Hindlimb muscle (tissue), 1 donor: Measurements from ENCODE around the gene PDZD11. TPM values are rescaled to one million over a fixed set of nuclear protein-coding genes. Genes with fewer than 3 reads are reported as not detected.
"Not testable (repeated sequence)": the region's sequence is repeated elsewhere in the genome, so short reads cannot be mapped to it uniquely, and the experiment has no call there.

Experiments
- DNase-seq: peaks from one replicate; pipeline ENCODE4 v3.0.0-alpha.2; 2013
- polyA plus RNA-seq: library from polyadenylated mRNA; unstranded; fragments of 120-200 nt; gene quantifications from one replicate; pipeline ENCODE4 v1.2.1, GENCODE V29; 2013; ENCODE audit not compliant: insufficient read length

Gene PDZD11, protein sequence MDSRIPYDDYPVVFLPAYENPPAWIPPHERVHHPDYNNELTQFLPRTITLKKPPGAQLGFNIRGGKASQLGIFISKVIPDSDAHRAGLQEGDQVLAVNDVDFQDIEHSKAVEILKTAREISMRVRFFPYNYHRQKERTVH
- polyA plus RNA-seq = 32.5 TPM

DNA sequence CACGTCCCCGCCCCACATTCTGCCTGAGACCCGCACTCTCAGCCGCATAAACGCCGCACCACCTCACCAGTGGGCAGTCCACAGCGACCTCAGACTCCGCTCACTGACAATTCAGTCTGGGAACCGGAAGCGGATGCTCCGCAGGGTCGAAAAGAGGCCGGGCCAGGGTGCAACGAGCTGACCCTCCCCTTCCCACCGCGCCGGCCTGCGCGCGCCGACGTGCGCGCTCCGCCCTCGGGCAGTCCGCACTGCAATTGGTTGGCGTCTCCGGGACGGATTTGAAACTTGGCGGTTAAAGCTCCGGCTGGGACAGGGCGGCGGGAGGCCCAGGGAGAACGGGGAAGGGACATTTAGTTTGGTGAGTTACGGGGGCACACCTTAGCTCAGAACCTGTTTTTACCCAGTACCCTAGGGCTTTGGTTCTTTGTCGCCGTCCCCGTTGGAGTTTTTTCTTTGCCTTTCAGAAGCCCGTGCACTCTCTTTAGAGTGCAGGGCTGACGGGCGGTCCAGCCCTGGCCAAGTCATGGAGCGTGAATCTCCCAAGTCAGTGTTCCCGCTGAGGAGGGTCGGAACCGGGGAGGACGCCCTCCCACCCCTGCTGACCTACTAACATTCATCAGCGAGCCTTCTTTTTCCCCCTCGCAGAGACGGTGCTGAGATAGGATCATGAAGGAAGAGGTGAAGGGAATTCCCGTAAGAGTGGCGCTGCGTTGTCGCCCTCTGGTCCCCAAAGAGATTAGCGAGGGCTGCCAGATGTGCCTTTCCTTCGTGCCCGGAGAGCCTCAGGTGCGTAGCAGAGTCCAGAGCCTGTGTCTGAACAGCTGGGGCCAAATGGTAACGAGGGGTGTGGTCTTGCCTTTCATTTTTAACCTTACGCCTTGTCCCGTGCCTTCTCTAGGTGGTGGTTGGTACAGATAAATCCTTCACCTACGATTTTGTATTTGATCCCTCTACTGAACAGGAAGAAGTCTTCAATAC is at the start of gene PDZD11, which contains the start of gene KIF4A:
Gene PDZD11 (minus strand): TSS at position 135 of the 978 bp plus-strand sequence. CDS start 586 bp downstream, outside the sequence.
Gene KIF4A (plus strand): TSS at position 312 of the 978 bp plus-strand sequence. CDS start 355 bp downstream, at position 667.
- DNase-seq = peak; percentile 89

DNA sequence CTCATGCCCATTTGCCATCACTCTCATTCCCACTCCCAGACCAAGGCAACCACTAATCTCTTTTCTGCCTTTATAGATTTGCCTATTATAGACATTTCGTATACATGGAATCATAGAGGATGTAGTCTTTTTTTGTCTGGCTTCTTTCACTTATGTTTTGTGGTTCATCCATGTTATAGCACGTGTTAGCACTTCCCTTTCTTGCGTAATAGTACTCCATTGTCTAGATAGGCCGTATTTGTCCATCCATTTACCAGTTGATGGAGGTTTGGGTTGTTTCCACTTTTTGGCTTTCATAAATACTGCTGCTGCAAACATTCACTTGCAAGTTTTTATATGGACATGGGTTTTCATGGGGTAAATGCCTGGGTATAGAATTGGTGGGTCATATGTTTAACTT is 48.6 kb upstream of the PDZD11 start:
- DNase-seq = no peak

DNA sequence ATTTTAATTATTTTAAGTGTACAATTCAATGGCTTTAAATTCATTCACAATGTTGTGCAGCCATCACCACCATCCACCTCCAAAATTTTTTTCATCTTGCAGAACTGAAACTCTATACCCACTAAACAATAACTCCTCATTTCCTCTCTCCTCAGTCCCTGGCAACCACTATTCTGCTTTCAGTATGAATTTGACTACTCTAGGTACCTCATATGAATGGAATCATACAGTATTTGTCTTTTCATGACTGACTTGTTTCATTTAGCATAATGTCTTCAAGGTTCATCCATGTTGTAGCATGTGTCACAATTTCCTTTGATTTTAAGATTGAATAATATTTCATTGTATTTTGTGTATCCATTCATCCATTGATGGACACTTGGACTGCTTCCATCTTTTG is 47.0 kb upstream of the PDZD11 start:
- DNase-seq = no peak

DNA sequence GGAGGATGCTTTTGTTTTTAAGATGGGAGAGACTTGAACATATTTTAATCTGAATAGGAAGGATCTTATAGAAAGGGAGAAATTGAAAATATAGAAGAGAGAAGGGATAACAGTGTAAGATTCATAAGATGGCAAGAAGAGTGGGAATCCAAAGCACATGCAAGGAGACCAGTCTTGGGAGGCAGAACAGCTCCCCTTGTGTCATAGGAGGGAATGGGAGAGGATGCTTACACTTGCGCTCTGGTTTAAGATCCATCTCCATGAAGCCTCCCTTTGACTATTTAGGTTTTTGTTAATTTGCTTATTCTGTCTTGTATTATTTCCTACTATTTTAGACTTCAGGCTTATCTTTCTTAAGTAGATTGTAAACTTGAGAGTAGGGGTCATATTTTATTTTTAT is 42.9 kb upstream of the PDZD11 start:
- DNase-seq = no peak

DNA sequence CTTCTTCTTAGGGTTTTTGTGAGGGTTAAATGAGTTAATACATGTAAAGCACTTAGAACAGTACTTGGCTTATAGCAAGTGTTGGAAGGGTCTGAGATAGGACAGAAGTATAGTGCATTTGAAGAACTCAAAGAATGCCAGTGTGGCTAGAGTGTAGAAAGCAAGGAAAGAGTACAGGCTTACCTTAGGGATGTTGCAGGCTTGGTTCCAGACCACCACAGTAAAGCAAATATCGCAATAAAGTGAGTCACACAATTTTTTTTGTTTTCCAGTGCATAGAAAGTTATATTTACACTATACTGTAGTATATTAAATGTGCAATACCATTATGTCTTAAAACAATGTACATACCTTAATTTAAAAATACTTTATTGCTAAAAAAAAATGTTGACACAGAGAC is 41.4 kb upstream of the PDZD11 start:
- DNase-seq = no peak

DNA sequence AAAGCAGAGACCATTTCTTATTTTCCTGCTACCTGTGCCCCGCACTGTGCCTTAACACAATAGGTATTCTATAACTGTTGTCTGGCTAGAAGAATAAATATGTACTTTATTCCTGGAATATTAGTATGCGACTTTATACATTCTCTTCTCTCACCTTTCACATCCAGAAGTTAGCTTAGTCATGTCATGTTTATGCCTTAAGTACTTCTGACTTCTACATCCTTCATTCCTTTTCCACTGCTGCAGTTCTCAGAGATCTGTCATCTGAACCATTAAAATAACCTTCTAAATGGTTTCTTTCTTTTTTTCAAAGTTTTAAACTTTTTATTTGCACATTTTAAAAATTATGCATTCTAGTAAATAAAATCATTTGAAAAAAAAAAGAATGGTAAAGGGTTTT is 34.6 kb upstream of the PDZD11 start:
- no peak for DNase-seq

DNA sequence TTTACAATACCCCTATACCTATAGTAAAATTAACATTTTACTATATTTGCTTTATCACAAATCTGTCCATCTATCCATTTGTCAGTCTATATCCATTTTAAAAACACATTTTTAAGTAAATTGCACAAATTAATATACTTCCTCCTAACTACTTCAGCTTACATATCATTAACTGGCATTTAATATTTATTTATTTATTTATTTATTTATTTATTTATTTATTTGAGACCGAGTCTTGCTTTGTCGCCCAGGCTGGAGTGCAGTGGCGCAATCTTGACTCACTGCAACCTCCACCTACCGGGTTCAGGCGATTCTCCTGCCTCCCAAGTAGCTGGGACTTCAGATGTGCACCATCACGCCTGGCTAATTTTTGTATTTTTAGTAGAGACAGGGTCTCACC is 33.9 kb upstream of the PDZD11 start:
- DNase-seq = not testable (repeated sequence)

DNA sequence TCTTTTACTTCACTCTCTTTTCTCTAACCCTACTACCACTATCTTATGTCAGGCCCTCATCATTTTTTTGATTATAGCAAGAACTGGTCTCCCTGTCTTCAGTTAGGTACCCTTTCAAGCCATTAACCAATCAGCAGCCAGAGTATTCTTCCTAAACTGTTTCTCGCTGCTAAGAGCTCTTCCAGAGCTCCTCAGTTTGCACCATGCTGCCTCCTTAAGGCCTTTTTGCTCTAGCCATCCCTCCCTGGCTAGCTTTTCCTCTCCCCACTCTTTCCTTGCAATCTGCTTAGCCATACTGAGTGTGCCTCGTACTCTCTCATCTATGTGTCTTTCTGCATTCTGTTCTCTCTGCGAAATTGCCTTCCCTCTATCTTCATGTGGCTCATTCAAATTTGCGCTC is 33.1 kb upstream of the PDZD11 start:
- no peak for DNase-seq

DNA sequence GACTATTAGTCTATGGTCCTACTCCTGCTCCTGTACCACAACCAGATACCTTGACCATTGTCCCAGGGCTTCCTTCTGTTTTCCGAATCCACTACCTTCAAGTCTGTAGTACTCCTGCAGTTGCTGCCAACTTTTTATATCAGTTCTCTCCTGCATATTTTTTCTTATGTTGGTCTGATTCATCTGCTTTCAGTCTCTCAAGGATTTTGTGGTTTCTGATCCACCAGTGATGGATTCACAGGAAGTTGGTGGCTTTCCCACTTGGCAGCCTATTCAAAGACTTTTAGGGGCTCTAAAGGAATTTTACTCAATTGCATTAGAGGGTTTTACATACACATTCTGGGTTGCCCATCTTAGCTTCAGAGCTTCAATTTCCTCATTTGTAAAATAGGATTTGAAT is 23.8 kb upstream of the PDZD11 start:
- no peak for DNase-seq

DNA sequence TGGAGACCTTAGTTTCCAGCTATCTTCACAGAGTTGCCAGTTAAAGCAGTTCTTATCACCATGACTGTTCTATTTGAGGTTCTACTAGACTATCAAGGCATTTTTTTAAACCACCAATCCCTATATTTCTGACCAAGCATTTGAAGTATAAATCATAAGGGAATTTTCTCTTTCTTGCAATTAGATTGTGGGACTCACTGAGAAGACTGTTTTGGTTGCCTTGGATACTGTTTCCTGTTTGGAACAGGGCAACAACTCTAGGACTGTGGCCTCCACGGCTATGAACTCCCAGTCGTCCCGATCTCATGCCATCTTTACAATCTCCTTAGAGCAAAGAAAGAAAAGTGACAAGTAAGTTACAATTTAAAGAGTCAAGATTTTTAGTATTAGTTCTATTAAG is 12.0 kb upstream of the PDZD11 start:
- DNase-seq = no peak

DNA sequence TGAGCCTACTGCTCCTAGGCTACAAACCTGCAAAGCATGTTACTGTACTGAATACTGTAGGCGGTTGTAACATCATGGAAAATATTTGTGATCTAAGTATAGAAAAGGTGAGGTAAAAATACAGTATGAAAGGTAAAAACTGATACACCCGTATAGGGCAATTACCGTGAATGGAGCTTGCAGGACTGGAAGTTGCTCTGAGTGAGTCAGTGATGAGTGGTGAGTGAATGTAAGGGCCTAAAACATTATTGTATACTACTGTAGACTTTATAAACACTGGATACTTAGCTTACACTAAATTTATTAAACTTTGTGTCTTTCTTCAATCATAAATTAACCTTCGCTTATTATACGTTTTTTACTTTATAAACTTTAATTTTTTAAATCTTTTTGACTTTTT is 3.9 kb upstream of the PDZD11 start:
- DNase-seq = no peak

DNA sequence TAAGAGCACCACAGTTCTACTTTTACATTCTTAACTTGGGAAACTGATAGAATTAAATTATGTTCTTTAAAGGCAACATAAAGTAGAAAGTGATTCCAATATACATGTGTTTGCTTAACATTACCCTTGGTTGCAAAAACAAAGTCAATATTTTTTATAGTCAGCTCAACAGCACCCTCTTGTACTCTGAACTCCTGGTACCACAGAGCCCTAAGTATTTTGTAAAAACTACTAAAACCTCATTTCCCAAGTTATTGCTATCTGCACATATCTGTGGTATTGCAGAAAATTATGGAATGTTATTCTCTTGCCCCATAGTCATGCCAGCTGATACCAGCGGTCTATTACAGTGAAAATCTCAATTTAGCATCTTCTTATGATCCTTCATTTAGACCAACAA is 3.1 kb upstream of the PDZD11 start:
- DNase-seq = no peak

DNA sequence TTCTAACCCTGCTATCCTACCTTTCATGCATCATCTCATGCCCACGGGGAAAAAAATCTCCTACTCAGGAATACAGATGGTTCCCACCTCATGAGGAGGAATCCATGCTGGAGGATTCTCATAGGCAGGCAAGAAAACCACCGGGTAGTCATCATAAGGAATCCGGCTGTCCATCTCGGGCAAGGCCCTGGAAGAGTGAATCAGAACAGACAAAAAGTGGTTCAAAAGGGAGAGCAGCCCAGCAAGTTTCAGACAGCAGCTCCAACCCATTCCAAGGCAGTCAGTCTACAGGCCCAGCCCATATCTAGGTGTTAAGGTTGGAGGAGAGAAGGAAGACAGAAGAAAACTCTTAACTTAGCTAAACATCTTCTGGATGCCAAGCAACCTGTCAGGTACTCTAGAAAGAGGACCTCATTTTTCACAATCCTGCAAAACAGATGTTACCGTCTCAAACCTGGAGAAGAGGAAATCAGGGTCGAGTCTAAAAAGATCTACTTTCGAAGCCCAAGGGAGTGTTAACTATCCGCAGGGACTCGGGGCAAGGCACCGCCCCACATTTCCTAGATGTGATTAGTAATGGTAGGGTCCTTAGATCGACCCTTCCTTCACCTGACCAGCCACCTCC is 447 bp downstream of the PDZD11 start:
- DNase-seq = no peak

DNA sequence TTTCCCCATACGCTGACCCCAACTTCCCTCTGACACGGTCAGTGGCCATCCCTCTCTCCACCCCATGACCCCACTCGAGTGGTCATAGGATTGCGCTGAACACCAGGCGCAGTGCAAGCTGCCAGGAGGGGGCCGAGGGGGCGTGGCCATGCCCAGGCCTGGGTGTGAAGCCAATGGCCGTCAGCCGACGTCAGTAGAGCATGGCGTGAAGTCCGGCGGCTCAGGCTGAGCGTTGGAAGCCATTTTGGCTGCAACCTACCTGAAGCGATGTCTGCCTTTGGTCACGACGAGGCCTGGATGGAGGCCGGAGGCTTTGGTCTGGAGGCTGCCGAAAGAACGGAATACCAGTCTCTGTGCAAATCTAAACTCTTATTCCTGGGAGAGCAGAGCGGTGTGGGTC is 7.8 kb downstream of the PDZD11 start, which contains the start of gene RAB41:
Gene RAB41 (plus strand): TSS at position 222 of the 400 bp plus-strand sequence. CDS start 46 bp downstream, at position 268.
- DNase-seq = no peak

DNA sequence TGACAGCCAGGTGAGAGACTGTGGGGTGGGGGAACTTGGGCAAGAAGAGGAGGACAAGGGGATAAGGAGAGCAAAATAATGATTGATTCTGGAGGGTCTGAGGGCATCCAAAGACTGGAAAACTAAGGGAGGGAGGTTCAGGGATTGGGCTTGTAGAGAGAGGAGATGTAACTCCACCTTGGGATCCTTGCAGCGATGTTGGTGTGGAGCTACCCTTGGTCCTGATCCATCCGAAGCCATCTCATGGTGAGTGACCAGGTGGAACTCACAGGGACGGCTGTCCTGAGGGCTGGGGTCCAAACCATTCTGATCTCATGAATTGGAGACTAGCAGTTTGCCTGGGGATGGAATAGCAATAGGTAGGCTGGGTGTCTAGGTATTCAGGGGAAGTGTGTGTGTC is 9.2 kb downstream of the PDZD11 start:
- DNase-seq = no peak

DNA sequence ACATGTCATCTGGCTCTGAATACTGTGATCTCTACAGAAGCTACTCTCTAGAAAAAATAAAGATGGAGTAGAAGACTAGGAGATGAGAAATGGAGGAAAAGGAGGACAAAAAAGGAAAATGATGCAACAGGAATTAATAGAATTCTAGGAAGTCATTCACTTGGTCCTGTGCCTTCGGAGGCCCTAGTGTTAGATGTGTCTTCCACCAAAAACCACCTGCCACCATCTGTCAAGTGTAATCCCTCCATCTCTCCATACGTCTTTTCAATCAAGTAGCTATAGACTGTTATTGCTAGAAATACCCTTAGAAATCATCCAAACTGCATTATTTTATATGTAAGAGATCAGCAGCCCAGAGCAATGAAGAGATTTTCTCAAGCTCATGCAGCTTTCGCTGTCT is 10.6 kb downstream of the PDZD11 start:
- no peak for DNase-seq

DNA sequence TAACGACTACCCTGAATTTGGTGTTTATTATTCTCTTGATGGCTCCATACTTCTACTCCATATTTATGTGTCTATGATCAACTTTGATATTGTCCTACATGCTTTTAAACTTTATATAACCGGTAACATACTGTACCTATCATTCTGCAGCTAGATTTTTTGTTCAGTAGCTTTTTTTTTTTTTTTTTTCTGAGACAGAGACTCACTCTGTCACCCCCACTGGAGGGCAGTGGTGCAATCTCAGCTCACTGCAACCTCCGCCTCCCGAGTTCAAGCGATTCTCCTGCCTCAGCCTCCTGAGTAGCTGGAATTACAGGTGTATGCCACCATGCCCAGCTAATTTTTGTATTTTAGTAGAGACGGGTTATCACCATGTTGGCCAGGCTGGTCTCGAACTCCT is 15.7 kb downstream of the PDZD11 start:
- not testable (repeated sequence) for DNase-seq

DNA sequence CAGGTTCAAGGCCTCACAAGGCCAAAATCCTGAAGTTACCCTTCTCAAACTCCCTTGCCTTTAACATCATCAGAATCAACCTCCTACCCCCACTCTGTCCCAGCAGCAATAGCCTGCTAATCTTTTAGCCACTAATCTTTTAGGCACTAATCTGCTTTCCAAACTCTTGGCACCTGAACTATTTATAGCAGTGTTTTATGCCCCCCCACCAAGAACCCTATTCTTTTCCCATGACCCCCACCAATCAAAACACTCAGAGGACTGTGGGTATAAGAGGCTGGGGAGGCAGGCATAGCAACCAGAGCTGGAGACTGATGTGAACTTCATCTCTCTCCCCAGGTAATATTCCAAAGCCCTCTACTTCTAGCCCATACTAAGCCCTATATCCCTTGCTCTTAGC is 21.7 kb downstream of the PDZD11 start, which contains the start of gene ARR3:
Gene ARR3 (plus strand): TSS at position 301 of the 400 bp plus-strand sequence. CDS start 1,052 bp downstream, outside the sequence.
- DNase-seq = no peak

DNA sequence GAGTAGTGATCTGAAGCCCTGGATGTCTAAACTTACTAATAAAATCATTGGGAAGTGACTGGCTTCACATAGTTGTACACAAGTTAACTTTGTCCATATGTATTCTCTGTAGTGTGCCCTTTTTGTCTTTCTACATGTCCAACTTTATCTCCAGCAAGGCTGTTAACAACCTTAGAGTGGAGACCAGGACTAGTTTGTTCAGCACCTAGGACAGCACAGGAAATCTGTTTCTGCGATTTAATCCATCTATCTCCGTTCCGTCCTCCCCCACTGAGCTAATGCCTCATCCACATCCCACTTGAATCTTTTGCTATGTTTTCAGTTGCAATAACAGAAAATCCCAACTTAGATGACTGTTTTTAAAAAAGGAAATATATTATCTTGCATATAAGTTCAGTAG is 24.9 kb downstream of the PDZD11 start:
- no peak for DNase-seq

DNA sequence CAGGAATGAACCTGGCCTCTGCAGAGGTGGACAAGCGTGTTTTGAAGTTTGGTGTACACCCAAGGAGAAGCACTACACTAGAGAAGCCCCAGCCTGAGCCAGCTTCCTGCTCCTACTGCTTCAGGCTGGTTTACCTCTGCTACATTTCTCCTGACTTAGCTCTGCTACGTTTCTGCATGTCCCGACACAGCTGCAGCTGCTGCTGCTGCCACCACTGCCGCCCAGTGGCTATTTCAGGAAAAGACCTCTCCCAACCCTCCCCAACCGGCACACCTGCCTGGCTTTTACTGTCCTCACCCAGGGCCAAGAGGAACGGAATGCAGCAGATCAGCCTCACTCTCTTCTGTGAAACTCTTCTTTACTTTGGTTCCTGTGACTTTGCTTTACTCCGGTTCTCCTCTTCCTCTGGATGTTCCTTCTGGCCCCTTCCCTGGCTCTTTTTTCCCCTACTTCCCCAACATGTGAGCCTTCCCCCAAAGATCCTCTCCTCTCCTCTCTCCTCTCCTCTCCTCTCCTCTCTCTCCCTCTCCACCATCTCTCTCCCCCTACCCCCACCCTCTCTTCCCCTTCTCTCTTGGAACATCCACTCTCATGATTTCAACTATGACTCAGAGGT is 26.7 kb downstream of the PDZD11 start:
- no peak for DNase-seq

DNA sequence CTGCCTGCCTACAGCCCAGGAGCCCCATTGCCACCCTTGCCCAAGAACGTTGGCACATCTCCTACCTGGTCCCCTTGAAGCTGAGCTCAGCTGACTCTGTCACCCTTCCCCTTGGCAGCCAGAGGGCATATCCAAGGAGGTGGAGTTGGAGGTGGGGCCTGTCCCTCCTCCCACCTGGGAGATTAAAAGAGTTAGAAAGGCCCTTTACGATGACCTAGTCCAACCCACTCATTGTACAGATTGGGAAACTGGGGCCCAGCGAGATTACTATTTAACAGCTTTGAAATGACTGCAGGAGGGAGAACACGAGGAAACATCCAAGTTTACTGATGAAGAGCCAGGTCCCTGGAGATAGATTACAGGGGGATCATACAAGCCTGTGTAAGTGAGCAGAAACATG is 29.6 kb downstream of the PDZD11 start, which contains the start of gene P2RY4:
Gene P2RY4 (minus strand): TSS at position 101 of the 400 bp plus-strand sequence. CDS start 580 bp downstream, outside the sequence.
- no peak for DNase-seq
